Retinal pigment epithelial cell (primary cell): ENCODE measurements around the gene UAP1L1.

Experiments
- DNase-seq: peaks from one replicate; pipeline ENCODE4 v3.0.0-alpha.2; 2010; ENCODE audit warnings: low read depth
- H3K4me3 ChIP-seq: 2 replicates; pipeline ENCODE4 v1.5.1; 2011; ENCODE audit warnings: mild to moderate bottlenecking, low read length, control low read depth, moderate library complexity
- TF ChIP-seq, protein P1 (sequence below): conservative IDR thresholded peaks from 2 replicates; pipeline ENCODE4 v1.5.1; 2011; ENCODE audit warnings: low read depth, low read length, control low read depth, inconsistent platforms

The UAP1L1 gene

GRCh38 chr9:137068539-137069507 is 8.5 kb upstream of the UAP1L1 start:
- TF ChIP-seq, protein P1, sequence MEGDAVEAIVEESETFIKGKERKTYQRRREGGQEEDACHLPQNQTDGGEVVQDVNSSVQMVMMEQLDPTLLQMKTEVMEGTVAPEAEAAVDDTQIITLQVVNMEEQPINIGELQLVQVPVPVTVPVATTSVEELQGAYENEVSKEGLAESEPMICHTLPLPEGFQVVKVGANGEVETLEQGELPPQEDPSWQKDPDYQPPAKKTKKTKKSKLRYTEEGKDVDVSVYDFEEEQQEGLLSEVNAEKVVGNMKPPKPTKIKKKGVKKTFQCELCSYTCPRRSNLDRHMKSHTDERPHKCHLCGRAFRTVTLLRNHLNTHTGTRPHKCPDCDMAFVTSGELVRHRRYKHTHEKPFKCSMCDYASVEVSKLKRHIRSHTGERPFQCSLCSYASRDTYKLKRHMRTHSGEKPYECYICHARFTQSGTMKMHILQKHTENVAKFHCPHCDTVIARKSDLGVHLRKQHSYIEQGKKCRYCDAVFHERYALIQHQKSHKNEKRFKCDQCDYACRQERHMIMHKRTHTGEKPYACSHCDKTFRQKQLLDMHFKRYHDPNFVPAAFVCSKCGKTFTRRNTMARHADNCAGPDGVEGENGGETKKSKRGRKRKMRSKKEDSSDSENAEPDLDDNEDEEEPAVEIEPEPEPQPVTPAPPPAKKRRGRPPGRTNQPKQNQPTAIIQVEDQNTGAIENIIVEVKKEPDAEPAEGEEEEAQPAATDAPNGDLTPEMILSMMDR: no peak
- DNase-seq: no peak
- H3K4me3 ChIP-seq: peak overlapping the region; percentile 37

DNA sequence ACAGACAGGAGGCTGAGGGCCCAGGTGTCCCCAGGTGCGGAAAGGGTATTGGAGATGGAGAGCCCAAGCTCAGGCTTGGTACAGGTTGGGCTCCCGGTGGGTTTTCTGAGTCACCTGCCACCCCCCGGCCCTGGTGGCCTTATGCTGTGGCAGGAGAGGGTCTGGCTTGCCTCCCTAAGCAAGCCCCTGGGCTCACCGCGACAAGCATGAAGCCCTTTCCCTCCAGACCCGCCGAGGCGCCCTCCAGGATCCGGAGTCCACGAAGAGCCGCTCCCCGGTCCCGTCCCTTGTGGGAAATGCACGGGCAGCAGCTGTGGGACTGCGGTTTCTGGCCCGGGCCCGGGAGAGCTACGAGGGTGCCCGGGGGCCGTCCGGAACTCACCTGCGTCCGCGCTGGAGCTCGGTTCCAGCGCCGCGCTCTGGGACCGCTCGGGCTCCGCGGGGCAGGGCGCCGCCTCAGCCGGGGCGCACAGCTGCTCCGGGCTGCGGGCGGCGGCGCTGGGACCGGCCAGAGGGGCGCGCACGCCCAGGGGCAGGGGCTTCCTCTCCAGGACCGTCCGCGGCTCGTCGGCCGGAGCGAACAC is 7.7 kb upstream of the UAP1L1 start:
- TF ChIP-seq, protein P1: no peak
- no peak for DNase-seq
- peak overlapping the region; percentile 37 for H3K4me3 ChIP-seq

DNA sequence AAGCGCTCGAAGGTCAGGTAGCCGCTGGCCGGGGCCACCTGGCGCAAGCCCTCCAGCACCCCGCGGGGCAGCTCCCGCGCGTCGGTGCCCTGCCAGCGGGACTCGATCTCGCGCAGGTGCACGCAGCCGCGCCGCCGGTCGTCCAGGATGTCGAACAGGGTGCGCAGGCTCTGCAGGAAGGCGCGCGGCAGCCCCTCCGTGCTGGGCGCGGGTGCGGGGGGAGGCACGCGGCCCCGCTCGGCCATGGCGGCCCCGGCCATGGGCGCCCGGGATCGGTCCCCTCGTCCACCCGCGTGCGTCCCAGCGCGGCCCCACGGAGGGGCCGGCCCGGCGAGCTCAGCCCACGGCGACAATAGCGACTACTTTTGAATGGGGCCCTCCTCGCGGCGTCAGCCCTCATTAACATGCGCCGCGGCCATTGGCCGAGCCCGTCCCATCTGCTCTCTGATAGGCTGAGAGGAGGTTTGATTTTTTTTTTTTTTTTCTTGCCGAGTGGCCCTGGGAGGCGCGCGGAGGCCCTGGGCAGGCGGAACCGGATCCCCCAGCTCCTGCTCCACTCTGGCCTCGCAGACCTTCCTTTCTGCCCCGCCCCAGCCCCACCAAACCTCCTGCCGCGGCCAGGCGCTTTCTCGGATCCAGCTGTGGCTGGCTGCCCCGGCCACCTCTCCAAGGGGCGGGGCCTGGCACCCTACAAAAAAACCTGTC is 7.0 kb upstream of the UAP1L1 start, which contains the start of gene SAPCD2:
SAPCD2 (minus strand) TSS at position 357 of the 705 bp plus-strand sequence; CDS start at position 260, 97 bp downstream.
- peak; percentile 59 for DNase-seq
- H3K4me3 ChIP-seq: peak within 1 kb of the TSS; percentile 40
- TF ChIP-seq, protein P1: no peak

GRCh38 chr9:137070906-137071275 is 6.4 kb upstream of the UAP1L1 start:
- H3K4me3 ChIP-seq: peak overlapping the region; percentile 40
- DNase-seq: no peak

GRCh38 chr9:137071282-137071681 is 6.0 kb upstream of the UAP1L1 start:
- no peak for DNase-seq
- TF ChIP-seq, protein P1: no peak
- H3K4me3 ChIP-seq: no peak overlapping the region

More at GRCh38 chr9:137070906-137071275, 6.4 kb upstream of the UAP1L1 start:
- TF ChIP-seq, protein P1: no peak

DNA sequence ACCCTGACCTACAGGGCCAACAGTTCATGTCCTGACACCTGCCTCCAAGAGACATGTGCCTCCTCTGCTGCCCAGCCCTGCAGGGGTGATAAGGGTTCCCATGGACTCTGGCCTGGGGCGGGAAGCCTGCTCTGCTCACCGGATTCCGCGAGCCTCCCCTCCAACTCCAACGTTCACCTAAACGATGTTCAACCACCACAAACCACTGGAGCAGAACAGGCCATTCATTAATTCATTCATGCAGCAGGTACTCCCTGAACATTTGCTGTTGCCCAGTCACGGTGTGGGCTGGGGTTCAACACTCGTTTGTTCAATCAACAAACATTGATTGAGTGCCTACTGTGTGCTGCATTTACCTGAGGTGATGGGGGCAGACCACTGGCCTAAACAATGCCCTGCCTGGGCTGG is 3.3 kb upstream of the UAP1L1 start:
- H3K4me3 ChIP-seq: no peak overlapping the region
- no peak for DNase-seq
- TF ChIP-seq, protein P1: no peak
